ENCODE results near the gene TBX21. TPM values are rescaled to one million over a fixed set of nuclear protein-coding genes. Genes with fewer than 3 reads are reported as not detected.
"Not testable (repeated sequence)": the region's sequence is repeated elsewhere in the genome, so short reads cannot be mapped to it uniquely, and the experiment has no call there.

Gene TBX21
- total RNA-seq, 1 donor from 2014 or later: not detected

DNA sequence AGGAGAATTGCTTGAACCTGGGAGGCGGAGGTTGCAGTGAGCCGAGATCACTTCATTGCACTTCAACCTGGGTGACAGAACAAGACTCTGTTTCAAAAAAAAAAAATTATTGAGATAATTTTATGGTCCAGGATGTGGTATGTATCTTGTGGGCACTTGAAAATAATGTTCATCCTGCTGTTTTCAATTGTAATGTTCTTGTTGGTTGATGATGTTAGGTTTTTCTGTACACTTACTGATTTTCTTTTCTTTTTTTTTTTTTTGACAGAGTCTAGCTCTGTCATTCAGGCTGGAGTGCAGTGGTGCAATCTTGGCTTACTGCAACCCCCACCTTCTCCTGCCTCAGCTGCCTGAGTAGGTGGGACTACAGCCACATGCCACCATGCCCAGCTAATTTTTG, 29.7 kb downstream of the TBX21 start:
- no peak for DNase-seq (ENCODE audit: low read depth in 2 of 2)

DNA sequence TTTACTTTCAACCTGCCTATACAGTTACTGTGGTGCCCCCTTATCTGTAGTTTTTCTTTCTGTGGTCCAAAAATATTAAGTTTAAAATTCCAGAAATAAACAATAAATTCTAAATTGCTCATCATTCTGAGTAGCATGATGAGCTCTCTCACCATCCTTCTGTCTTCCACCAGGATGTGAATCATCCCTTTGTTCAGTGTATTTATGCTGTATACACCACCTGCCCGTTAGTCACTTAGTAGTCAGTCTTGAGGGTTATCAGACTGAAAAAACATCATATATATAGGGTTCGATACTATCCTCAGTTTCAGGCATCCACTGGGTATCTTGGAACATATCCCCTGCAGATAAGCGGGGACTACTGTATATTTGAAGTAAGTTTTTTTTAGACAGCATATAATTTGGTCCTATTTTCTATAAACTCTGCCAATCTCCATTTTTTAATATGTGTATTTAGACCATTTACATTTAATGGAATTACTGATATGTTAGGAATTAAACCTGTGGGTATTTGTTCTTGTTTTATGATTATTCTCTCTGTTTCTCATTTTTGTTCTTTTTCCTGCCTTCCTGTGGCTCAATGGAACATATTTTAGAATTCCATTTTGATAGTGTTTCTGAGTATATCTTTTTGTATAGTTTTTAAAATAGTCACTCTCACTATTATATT, 31.0 kb downstream of the TBX21 start:
- DNase-seq (ENCODE audit: low read depth in 2 of 2): peak in 1 of 2 donors; percentile 8

DNA sequence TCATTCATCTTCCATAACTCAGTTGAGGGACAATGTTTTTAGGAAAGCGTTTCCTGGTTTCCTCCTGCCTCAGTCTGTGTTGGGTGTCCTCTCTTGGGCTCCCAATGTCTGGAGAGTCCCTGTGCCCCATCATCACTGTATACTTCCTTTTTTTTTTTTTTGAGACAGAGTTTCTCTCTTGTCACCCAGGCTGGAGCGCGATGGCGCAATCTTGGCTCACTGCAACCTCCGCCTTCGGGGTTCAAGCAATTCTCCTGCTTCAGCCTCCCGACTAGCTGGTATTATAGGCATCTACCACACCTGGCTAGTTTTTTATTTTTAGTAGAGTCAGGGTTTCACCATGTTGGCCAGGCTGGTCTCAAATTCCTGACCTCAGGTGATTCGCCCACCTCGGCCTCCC, 40.6 kb downstream of the TBX21 start:
- not testable (repeated sequence) for DNase-seq (ENCODE audit: low read depth in 2 of 2)

DNA sequence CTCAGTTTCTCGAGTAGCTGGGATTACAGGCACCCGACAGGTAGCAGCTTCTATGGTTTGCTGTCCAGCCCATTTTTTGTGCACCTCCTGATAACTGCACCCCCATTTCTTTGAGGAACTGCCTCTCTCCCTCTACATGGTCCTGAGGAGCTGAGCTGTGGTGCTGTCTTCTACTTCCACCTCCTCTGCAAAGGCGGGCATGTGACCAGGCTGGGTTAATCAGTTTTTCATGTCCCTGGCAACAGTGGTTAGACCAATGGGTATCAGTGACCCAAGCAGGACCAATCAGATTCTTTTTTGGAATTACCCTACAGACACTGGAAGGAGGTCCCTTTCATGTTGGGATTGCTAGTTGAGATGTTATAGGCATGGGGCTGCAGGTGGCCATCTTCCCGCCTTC, 41.3 kb downstream of the TBX21 start:
- DNase-seq (ENCODE audit: low read depth in 2 of 2): no peak

DNA sequence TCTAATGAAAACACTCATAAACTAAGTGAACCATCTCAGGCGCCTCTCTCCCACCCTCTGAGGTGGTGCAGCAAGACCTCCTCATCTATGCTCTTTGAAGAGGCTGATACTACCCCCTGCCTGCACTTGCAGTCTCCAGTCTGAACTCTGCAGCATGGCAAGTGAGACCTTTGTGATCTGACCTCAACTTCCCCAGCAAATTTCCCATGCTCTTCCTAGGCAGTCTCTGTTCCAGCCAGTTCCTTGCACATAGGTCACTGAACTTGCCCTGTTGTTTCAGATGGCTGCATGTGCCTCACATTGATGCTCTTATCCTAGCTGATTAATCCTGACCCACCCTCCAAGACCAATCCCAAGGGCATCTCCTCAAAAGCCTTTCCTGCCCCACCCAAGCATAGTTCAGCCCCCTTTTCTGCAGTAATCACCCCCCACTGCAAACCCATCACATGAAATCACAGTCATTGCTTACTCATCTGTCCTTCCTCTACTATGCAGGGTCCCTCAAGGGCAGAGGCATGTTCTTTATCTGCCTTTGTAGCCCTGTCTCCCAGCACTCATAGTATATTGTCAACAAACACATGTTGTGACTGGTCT, 42.0 kb downstream of the TBX21 start:
- DNase-seq (ENCODE audit: low read depth in 2 of 2): no peak

DNA sequence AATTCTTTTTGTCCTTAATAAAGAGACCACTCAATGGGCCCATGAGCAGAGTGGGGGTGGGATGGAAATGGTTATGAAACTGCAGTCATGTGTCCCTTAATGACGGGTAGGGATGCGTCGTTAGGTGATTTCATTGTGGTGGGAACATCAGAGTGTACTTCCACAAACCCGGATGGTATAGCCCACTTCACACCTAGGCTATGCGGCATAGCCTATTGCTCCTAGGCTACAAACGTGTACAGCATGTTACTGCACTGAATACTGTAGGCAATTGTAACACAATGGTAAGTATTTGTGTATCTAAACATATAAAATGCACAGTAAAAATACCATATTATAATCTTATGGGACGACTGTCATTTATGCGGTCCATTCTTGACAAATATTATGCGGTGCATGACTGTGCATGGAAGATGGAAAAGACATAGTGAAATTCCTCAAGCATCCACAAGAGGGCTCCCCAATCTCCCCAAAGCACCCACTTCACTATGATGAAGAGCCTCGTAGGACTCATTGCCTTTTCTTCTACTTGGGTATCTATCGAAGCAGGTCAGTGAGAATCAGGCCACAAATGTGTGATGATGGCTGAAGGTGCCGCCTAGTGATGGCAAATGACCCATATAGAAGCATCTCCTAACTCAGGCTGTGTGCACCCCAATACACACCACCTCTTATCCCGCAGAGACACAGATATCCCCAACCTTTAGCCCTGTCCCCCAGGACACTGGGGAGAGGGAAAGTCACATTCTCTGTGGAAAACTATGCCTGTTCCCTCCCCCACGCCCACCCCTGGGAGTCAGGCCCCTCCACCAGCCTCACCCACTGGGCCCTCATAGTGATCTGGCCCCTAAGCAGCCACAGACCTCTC, 43.5 kb downstream of the TBX21 start:
- peak; percentile 20 to 58 for DNase-seq (ENCODE audit: low read depth in 2 of 2)

DNA sequence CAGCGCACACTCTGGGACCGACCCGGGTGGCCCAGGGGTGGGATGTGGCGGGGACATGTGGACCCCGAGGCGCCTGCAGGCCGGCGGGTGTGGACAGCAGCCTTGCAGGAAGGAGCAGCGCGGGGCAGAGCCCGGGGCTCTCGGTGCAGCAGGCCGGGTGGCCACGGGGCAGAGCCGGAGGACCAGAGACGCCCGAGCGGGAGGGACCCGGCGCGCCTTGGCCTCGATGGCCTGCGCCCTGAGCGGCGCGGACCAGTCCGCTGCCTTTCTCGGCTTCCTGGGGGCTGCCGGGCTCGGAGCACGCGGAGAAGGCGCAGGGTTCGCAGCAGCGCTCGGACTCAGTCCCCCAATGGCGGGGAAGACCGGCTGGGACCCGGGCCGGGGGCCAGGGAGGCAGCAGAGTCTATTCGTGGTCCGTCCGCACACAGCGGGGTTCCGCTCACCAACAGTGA, 45.2 kb downstream of the TBX21 start:
- no peak for DNase-seq (ENCODE audit: low read depth in 2 of 2)

DNA sequence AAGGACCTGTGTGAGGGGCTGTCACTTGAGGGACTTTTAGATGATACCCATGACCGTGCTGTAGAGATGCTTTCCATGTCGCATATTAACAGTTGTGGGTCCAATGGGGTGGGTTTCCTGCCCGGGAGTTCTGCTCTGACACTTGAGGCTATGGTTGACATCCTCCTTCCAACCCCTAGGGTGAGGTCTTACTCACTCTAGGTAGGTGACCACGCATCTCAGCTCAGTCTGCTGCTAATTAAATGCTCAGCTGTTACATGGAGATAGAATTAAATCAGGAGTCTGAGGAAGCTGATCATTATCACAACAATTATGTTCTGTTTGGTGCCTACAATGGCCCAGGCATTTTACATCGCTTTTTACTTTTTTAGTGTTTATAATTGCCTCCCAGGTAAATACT, 48.4 kb downstream of the TBX21 start:
- DNase-seq (ENCODE audit: low read depth in 2 of 2): no peak

DNA sequence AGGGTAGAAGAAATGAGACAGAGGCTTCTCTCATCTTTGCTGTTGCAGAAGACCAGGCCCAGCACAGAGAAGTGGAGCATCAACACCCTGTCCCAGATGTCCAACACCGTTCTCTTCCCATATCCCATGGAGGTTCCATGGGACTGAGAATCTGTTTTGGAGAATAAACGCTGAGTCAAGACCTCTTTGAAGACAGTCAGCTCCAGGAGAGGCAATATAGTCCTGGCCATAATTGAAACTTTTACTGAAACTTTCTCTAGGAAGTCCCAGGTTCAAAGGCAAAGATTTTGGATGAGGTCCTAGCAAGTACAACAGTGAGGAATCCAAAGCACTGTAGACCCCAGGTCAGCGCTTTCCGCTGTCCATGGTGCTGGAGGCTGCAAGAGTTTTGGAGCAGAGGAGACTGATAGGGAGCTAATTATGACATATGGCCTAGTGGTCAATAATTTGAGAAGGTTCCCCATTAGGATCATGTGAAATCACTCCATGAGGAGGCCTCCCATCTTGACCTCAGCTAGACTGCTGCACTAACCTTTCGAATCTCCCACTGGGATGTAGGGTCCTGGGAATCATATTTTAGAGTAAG, 52.6 kb downstream of the TBX21 start:
- peak in 1 of 2 donors; percentile 47 for DNase-seq (ENCODE audit: low read depth in 2 of 2)

DNA sequence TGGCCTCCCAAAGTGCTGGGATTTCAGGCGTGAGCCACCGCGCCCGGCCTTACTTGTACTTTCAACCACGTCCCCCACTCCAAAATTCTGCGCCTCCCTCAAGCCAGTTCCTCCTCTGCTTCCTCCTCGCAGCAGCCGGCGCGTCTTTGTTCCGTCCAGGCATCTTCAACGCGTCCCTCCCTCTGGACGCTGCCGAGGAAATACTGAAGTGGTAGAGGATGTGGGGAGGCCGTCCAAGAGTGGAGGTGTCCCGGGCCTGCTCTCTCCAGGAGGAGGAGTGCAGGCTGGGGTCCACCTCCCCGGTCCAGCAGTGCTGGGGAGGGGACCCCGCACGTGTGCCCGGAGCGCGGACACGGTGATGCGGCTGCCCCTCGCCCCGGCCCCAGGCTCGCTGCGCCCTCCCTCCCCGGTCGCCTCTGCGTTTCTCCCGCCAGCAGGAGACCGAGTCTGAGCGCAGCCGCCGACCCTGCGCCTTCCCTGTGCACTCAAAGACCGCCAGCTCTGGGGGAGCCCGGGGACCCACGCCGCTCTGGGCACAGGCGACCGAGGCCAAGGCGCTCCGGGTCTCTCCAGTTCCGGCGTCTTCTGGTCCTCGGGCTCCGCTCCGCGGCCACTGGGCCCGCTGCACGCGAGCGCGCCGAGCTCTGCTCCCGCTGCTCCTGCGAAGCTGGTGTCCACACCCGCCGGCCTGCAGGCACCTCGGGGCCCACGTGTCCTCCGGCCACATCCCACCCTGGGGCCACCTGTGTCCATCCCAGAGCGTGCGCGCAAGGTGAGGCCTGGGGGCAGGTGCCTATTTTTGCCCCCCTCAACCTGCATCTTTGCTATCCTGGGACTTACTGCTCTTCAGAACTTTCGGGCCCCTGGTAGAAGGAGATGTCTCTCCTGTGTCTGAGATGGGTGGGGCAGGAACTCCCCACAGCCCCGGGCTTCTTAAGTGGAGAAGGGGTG, 56.9 kb downstream of the TBX21 start:
- DNase-seq (ENCODE audit: low read depth in 2 of 2): peak in 1 of 2 donors; percentile 49

DNA sequence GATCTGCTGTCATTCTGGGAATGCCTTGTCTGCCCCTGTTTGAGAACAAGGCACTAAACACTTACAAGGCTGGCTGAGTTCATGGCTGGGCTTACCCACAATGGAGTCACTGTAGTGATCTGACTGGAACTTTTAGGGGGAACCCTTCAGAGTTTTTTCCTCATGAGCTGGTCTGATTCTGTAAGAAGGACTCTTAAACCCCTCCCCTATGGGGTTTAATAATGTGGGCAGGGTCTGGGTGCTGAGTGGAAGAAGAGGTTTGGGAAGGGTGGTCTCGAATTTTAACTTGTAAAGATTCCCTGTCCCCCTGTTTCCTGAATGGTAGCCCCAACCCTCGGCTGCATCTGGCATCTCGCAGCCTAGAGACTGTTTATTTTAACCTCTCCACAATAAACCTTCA, 58.0 kb downstream of the TBX21 start:
- DNase-seq (ENCODE audit: low read depth in 2 of 2): no peak

DNA sequence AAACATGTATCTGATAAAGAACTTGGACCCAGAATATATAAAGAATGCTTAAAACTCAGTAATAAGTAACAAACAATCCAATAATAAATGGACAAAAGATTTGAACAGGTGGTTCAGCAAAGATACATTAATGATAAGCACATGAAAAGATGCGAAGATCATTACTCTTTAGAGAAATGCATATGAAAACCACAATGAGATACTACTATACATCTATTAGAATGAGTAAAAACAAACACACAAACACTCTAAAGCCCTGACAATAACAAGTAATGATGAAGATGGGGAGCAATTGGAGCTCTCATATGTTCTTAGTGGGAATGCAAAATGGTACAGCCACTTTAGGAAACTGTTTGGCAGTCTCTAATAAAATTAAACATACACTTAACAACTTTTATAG, 59.4 kb downstream of the TBX21 start:
- DNase-seq (ENCODE audit: low read depth in 2 of 2): no peak

DNA sequence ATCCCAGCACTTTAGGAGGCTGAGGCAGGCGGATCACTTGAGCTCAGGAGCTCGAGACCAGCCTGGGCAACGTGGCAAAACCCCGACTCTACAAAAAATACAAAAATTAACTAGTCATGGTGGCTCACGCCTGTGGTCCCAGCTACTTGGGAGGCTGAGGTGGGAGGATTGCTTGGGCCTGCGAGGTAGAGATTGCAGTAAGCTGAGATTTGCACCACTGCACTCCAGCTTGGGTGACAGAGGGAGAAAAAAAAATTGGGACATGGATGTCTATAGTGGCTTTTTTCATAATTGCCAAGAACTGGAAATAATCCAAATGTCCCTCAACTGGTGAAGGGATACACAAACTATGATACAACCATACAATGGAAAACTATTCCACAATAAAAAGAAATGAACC, 59.9 kb downstream of the TBX21 start:
- no peak for DNase-seq (ENCODE audit: low read depth in 2 of 2)

Other genes starting within 250 kb of the TBX21 start
- gene NPEPPS, start 202.1 kb upstream of the TBX21 start, total RNA-seq: 62.9 and 78.0 TPM in 2 replicates
- gene KPNB1, start 83.3 kb upstream of the TBX21 start, total RNA-seq: 285 and 367 TPM in 2 replicates
- gene TBKBP1, start 39.1 kb upstream of the TBX21 start, total RNA-seq: 6.8 and 8.5 TPM in 2 replicates
- gene OSBPL7, start 88.6 kb downstream of the TBX21 start, total RNA-seq: 4.6 and 6.3 TPM in 2 replicates
- 16.3 and 23.6 TPM in 2 replicates for gene MRPL10, start 98.3 kb downstream of the TBX21 start, total RNA-seq
- under 0.01 TPM in 2 replicates for gene LRRC46, start 98.4 kb downstream of the TBX21 start, total RNA-seq
- 24.1 and 33.3 TPM in 2 replicates for gene SCRN2, start 108.0 kb downstream of the TBX21 start, total RNA-seq
- gene SP6, start 117.9 kb downstream of the TBX21 start, total RNA-seq: 1.8 and 2.3 TPM in 2 replicates
- gene SP2, start 163.0 kb downstream of the TBX21 start, total RNA-seq: 0.77 and 2.9 TPM in 2 replicates
- 18.9 and 27.1 TPM in 2 replicates for gene PNPO, start 208.3 kb downstream of the TBX21 start, total RNA-seq
- gene PRR15L, start 224.6 kb downstream of the TBX21 start, total RNA-seq: not detected in 2 replicates
- 47.8 and 62.8 TPM in 2 replicates for gene CDK5RAP3, start 237.9 kb downstream of the TBX21 start, total RNA-seq